ENCODE results near the gene GABRB1.

GRCh38 chr4:47355568-47355967 is 324.2 kb downstream of the GABRB1 start:
- TF ChIP-seq, protein P1, sequence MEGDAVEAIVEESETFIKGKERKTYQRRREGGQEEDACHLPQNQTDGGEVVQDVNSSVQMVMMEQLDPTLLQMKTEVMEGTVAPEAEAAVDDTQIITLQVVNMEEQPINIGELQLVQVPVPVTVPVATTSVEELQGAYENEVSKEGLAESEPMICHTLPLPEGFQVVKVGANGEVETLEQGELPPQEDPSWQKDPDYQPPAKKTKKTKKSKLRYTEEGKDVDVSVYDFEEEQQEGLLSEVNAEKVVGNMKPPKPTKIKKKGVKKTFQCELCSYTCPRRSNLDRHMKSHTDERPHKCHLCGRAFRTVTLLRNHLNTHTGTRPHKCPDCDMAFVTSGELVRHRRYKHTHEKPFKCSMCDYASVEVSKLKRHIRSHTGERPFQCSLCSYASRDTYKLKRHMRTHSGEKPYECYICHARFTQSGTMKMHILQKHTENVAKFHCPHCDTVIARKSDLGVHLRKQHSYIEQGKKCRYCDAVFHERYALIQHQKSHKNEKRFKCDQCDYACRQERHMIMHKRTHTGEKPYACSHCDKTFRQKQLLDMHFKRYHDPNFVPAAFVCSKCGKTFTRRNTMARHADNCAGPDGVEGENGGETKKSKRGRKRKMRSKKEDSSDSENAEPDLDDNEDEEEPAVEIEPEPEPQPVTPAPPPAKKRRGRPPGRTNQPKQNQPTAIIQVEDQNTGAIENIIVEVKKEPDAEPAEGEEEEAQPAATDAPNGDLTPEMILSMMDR (IDR thresholded peaks at IDR 0.05; ENCODE audit: poor library complexity), result no peak
- TF ChIP-seq EZH2phosphoT487 (IDR thresholded peaks at IDR 0.05; ENCODE audit: low read depth, severe bottlenecking, unreplicated experiment), result no peak
- TF ChIP-seq EZH2 (IDR thresholded peaks at IDR 0.05; ENCODE audit: borderline replicate concordance), result no peak
